Activated CD4-positive, CD25-positive, alpha-beta regulatory T cell treated with anti-CD3 and anti-CD28 coated beads, Interleukin-2, amount 50 U/mL, for 72 hours (primary cell): ENCODE data around the gene FLT1.

ENCODE experiments used
- DNase-seq: peaks from one replicate; pipeline ENCODE4 v3.0.0; 2021

The FLT1 gene

DNA sequence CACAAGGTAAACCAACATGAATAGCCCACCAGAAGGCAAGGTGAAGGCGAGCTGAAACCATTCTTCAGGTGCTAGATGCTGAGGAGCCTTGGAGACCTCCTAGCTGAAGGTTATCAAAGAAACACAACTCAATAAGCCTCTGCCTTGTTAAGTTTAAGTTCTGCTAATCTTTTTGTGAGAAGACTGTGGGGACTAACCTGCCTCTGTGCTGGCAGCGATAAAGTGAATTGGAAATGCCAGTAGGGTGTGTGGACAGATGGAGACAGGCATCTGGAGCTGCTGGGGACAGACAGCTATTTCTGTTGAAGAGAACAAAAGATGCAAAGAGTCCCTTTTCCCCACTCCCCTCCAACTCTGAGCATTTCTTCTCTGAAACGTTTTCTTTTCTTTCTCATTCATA is 33.5 kb upstream of the FLT1 start:
- DNase-seq: no peak

DNA sequence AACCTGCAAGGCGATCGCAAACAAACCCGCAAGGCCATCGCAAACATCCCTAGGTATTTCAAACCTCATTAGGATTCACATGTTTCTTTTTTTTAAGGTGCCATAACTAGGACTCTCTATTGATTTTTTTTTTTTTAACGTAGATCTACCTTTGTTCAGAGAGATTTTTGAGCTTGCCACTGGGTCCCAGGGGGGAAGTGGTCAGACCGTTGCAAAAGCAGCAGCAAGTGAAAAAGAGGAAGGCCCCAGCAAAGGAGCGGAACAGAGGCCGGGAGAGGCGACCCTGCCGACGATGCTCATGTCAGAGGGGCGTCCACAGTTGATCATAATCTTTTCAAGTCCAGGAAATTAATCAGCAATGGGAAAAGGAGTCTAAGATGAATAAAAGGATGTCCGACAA is 32.7 kb upstream of the FLT1 start:
- no peak for DNase-seq

GRCh38 chr13:28526876-28527275 is 31.9 kb upstream of the FLT1 start:
- DNase-seq: no peak

DNA sequence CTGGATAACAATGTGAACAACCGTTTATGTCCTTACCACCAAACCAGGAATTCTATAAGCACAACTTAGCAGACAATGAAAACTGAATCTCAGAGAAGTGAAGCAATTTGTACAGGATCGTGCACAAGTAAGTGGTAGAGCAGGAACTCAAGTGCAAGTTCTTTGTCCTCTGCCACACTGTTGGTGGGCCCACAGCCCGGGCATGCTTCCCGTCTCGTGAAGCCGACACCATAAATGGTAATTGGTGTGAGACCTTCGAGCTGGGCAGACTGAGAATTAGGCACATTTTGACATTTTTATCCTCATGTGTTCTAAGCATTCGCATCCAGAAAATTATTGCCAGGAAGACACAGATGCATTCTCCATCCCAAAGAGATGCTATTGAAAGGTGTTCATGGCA is 27.9 kb upstream of the FLT1 start:
- DNase-seq: no peak

- DNase-seq: no peak
These were observed 18.8 kb upstream of the FLT1 start for GRCh38 chr13:28513745-28514144.

- DNase-seq: no peak
These were observed 15.6 kb upstream of the FLT1 start for GRCh38 chr13:28510542-28510941.

GRCh38 chr13:28510066-28510465 is 15.1 kb upstream of the FLT1 start:
- DNase-seq: no peak

GRCh38 chr13:28505543-28506135 is 10.7 kb upstream of the FLT1 start:
- DNase-seq: no peak

- DNase-seq: no peak
These were observed 8.4 kb upstream of the FLT1 start for GRCh38 chr13:28503182-28503967.

GRCh38 chr13:28501547-28501946 is 6.6 kb upstream of the FLT1 start:
- no peak for DNase-seq

DNA sequence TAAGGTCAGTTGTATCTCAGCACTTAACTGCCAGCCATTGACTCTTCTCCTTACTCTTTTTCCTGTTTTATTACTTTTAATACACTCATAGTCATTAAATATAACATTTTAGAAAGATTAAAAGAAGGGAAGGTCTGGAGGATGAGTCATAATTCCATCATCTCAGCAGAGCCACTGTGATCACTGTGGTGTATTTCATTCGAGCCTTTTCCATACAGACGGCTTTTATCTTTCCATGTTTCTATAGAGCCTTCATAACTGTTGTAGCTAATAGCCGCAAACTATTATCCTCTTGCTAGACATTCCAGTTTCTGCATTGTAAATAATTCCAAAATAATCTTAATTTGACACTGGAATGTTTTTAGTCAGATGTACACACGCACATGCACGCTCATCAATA is 4.7 kb upstream of the FLT1 start:
- DNase-seq: no peak

GRCh38 chr13:28498481-28499115 is 3.7 kb upstream of the FLT1 start:
- no peak for DNase-seq

DNA sequence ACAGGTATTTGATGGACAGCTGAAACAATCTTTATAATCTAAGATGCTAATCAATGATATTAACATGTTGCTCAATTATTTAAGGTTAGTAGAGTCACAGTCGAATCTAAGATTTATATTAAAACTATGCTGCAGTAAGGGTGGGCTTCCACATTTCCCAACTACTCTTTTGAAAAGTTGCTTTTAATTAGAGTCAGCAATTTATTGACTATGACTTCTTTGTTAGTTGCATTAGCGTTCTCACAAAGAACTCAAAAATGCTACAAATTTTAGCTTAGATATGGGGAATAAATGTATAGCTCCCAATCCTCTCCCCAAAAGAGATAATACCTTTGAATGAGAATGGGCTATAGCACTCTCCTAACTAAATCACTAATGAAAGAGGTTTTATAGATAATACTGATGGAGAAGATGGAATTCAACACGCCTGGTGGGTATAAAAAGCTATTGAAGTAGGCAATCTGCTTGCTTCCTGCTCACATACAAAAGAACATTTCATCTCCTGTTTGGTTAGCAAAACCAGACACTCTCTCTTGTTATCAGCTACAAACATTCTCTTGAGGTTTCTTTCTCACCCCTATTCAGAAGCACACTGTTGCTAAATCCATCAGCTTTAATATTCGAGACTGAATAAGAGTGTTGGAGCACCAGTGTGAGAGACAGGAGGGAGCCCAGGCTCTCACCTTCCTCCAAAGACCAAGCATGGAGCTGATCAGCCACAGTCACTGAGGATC is 2.4 kb upstream of the FLT1 start:
- no peak for DNase-seq

GRCh38 chr13:28496188-28496564 is 1.2 kb upstream of the FLT1 start:
- no peak for DNase-seq

GRCh38 chr13:28495538-28496187 is 735 bp upstream of the FLT1 start:
- no peak for DNase-seq

- no peak for DNase-seq
These were observed 487 bp downstream of the FLT1 start for GRCh38 chr13:28494504-28494777.

DNA sequence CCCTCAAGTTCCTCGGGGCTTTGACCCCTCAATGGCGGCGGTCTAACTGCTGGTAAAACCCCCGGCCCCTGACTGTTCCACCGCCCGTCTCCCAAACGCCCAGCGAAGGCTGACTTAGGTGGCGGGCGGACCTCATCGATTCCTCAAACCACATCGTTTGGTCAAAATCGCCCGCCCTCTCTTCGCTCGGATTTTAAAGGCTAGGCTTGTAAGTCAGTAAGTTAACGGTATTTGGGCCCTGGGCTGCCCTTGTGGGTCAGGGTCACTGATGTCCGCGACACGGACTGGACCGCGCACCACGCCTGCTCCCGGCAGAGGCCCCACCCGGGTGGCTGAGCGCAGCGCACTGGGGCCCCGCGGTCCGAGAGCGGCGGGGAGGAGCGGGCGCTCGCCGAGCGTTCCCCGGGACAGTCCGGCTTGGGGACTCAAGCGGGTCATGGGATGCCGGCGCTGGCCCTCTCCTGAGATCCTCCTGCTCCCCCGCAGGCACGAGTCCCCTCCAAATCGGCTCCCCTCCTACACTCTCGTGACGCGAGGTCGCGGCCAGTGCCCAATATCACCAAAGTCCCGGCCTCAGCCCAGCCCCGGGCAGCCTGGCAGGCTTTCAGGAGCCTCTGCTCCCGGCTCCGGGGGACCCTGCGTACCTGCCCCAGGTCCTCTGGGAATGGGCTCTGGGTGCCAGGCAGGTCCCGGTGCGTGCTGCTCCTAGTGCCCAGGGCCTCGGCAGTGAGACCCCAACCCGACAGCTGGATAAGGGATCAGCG is 1.0 kb downstream of the FLT1 start:
- DNase-seq: no peak

- DNase-seq: no peak
These were observed 2.2 kb downstream of the FLT1 start for GRCh38 chr13:28492569-28493367.

DNA sequence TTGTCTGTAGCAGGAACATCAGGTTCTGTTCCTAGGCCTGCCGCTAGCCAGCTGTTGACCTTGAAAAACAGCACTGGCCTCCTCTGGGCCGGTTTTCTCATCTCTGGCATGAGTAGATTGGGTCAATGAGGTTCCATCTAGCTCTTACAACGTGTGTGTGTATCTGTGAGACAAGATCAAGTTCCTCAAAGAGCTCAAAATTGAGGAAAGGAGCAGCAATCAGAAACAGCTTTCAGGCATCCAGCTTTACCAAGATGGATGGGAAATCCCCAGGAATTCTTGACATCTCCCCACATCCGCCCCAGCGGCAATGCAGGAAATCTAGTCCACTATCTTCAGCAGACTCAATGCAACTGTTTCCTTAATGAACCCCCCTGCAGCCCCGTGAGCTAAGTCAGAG is 4.9 kb downstream of the FLT1 start:
- no peak for DNase-seq

- DNase-seq: no peak
These were observed 5.4 kb downstream of the FLT1 start for GRCh38 chr13:28489524-28489931.

GRCh38 chr13:28488376-28489005 is 6.4 kb downstream of the FLT1 start:
- no peak for DNase-seq
